ENCODE measurements around the gene FKBP4.

The FKBP4 gene

DNA sequence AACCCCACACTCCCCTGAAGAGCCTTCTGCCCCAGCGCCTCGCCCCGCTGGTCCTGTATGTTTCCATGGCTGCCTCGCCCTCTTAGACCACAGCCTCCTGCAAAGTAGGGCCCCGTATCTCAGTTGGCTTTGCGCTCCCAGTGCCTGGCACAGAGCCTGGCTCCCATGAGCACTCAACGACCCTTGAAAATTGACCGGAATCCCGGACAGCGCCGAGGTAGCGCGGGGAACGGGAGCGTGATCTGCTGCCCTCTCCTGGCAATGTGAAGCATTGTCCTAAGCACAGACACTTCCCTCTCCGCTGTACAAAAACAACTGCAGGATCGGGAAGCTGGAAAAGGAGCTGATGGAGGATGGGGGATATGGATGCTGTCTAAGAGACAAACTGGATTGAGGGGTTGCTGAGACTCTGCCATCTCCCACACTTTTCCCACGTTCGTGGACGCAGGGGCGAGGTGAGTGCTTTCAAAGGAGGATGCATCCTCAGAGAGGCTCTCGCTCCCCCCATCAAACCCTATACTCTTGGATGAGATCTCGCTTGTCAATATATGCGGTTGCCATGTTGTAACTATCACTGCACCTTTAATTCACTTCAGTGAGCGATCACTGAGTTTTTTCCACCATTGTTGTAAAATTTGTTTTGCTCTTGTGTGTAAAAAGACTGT lies 10.7 kb upstream of the FKBP4 start:
- peak; percentile 71 for DNase-seq

DNA sequence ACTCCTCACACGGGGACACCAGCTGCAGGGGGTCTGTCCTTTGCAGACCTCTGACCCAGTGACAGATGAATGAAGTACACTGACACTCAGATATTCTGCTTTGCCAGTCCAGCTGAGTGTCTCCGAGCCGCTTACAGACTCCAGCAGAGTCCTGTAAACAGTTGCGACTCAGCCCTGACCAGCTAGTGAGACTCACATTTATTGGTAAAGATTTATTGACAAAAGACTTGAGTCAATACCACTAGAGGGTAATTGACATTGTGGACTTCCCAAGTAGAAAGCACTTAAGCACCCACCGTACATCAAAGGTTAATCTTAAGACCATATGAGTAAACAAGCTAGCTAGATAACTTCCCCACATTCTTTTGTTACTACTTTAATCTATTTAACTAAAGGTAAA lies 9.8 kb upstream of the FKBP4 start:
- no peak for DNase-seq

DNA sequence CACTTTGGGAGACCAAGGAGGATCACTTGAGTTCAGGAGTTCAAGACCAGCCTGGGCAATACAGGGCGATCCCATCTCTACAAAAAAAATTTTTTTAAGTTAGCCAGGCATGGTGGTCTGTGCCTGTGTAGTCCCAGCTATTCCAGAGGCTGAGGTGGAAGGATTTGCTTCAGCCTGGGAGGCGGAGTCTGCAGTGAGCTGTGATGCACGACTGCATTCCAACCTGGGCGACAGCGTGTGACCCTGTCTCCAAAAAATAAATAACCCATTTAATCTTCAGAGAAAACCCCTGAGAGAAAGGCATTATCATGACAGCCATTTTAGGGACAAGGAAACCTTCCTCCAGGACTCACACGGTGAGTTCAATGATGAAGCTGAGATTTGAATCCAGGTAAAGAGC lies 3.7 kb upstream of the FKBP4 start:
- no peak for DNase-seq

DNA sequence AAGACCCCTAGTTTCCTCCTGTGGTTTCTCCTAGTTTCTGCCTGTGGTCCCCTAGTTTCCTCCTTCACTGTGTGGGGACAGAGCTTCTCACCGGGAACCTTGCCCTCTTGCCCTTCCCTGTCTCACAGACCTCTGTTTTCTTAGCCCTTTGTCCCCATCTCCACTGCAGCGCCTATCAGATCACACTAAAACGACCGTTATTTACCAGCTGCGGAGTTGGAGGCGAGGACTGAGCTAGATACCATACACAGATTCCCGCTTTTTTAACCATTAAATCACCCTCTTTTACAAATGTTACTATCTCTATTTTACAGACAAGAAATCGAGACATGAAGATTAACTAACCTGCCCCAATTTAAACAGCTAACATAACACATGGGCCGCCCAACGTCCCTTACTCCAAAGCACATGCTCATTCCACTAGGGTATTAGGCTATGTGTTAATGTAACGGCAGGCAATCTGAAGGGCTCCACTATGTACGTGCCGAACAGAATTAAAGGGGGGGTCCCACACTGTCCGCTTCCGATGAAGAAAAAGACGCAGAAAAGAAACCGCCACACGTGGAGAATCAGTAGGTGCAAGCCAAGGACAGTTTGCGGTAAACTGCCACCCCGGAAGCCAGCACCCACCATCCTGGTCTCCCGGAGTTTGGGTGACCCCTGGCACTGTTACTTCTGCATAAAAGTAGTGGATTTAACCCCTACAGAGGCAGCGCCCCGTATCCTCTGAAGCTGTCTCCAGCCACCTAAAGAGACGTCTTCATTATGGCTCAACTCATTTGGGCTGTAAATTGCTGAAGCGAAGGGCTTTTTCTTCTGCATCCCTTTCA lies 1.9 kb upstream of the FKBP4 start:
- no peak for DNase-seq

DNA sequence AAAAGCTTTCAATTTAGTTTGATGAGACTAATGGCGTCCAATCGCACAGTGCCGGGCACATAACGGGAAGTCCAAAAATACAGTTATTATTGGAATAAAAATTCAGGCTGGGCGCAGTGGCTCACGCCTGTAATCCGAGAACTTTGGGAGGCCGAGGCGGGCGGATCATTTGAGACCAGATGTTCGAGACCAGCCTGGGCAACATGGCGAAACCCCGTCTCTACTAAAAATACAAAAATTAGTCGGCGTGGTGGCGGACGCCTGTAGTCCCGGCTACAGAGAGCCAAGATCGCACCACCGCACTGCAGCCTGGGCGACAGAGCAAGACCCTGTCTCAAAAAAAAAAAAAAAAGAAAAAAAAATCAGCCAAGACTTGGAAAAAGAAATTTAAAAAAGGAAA lies 1.2 kb upstream of the FKBP4 start:
- no peak for DNase-seq

DNA sequence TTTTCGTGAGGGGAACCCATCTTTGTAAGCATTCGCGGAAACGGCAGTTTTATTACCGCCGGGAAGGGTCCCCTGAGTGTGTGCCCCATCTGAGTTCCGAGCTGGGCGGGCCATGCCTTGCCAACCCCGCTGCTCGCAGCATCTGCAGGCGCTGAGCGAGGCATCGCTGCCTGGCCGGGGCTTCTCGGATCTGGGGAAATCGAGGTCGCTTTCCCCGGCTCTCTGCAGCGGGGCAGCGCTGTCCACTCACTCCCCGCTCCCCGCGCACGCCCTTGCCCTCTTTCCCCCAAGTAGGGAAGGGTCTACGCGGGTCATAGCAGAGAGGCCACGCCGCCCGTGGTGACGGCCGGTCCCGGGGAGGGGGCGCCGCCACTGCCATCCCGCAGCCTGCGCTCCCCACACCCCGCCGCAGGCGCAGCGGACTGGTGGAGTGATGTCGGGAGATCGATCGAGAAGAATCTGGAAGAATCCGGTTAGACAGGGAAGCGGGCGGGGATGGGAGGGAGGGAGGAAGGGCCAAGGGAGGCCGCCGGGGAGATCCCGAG lies 507 bp upstream of the FKBP4 start:
- DNase-seq = no peak

DNA sequence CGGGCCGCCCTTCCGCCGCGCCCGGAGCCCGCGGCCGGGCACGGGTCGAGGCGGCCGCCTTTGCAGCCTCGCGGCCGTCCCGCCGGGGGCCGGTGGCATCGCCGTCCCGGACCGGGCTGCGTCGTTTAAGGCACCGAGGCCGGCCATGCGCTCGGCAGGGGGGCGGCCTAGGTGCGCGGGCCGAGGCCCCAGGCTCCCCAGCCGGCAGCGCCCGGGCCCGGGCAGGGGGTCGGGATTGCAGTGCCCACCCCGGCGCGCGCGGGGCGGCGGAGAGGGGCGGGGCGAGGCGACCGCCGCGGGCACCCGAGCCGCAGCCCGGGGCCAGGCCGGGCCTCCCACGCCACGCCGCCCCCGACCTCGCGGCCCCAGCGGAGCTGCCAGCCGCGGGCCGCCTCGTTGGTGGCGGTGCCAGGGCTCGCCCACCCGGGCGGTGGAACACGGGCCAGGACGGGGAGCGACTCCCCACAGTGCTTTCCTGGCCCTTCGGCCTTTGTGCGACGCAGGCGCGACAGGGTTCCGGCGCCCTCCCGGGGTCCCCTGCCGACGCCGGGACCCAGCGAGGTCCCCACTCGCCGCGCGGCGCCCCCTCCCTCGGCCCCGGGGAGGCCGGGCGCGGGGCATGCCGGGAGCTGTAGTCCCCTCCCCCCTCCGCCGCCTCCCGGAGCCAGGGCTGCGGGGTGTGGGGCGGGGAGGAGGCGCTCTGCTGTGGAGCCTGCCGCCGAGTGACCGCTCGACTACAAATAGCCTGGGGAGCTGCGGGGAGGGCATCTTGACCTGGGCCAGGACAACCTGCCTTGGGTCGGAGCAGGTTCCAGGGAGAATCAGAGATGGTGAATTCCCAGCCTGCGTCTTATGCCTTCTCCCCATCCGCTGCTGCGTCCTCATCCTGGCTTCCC lies 769 bp downstream of the FKBP4 start:
- peak; percentile 32 for DNase-seq

DNA sequence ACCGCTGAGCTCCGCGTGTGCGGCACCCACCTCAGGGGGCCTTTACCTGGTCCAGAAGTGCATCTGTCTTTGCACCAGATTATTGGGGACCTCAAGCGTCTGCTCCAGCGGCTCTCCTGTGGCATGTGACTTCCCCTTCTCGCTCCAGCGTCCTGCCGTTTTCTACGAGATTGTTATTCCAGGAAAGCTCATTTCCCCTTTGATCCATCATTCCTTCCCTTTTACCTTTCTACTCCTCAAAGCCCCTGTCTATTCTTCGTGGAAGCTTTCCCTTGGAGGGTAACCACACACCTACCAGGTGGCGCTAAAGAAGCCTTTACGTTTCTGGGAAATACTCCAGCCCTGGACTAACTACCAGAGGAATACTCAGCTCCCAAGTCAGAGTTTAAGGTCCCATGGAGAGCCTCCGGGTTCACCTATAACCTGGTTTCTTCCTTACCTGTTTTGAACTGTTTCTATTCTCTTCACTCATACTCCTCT lies 1.5 kb downstream of the FKBP4 start:
- DNase-seq = no peak

DNA sequence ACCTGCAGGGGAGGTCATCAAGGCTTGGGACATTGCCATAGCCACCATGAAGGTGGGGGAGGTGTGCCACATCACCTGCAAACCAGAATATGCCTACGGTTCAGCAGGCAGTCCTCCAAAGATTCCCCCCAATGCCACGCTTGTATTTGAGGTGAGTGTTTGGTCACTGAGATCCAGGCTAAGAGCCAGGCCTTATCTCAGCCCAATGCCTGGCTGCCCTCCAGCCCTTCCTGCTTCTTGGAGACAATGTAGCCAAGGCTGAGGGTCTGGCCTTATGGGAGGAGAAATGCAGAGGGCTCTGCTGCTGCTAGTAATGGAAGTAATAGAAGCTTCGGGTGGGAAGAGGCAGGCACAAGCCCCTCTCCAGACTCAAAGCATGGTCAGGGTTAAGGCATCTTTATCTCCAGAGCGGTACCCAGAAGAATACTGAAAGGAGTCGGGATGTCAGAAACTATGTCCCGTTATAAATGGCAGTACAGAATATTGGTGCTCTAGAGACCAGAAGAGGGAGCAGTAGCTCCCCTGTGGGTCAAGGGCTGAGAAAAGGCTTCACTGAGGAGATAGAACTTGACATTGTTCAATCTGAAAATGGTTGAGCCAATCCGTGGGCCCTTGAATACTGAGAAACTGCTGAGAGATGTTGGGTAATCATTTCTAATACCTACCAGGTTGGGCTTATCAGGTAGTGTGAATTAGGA lies 3.1 kb downstream of the FKBP4 start:
- no peak for DNase-seq

DNA sequence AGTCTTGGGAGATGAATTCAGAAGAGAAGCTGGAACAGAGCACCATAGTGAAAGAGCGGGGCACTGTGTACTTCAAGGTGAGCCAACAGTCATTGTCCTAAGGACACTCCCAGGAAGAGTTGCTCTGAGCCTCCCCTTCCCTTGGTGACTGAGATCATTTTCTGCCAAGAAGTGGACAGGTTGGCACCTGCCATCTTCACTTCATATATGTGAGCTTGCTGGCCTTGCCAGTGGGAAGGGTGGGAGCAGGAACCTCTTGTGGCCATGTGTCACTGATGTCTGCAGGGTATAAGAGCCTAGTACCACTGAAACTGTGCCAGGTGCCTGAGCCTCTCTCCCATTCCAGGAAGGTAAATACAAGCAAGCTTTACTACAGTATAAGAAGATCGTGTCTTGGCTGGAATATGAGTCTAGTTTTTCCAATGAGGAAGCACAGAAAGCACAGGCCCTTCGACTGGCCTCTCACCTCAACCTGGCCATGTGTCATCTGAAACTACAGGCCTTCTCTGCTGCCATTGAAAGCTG lies 5.3 kb downstream of the FKBP4 start:
- DNase-seq = no peak

DNA sequence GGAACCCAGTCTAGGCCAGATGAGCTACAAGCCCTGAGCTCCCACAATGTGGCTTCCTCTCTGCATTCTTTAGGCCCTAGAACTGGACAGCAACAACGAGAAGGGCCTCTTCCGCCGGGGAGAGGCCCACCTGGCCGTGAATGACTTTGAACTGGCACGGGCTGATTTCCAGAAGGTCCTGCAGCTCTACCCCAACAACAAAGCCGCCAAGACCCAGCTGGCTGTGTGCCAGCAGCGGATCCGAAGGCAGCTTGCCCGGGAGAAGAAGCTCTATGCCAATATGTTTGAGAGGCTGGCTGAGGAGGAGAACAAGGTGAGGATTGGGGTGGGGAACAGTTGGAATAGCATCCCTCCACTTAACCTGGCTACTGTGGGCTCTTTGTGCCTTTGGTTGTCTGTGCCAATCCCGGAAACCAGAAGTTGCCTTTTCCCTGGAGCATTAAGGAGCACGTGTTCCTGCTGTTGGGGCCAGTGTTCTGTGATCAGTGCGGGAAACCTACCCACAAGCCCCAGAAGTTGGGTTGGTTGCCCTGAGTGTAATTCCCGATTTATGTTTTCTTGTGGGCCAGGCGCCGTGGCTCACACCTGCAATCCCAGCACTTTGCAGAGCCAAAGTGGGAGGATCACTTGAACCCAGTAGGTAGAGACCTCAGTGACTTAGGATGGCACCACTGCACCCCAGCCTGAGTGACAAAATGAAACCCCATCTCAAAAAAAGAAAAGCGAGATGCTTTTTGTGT lies 6.4 kb downstream of the FKBP4 start:
- no peak for DNase-seq

DNA sequence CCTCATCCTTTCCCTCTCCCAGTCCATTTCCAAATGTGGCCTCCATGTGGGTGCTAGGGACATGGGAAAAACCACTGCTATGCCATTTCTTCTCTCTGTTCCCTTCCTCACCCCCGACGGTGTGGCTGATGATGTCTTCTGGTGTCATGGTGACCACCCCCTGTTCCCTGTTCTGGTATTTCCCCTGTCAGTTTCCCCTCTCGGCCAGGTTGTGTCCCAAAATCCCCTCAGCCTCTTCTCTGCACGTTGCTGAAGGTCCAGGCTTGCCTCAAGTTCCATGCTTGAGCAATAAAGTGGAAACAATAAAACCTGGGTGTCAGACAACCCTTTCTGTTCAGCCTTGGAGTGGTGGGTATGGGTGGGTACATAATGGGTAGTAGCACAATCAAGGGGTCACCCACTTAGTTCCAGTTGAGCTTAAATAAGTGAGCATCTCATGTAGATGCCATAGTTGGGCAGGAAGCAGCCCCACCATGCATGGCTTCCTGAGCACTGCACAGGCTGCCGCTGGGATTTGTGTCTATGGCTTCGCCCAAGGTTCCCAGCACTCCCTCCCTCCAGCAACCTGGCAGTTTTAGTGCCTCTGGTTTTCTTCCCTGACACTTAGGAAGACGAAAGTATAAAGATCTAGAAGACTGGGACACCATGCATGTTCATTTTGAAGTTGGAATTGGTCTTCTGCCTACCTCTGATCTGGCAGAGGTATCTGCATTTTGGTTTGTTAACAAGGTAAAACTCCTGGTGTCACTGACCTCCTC lies 9.0 kb downstream of the FKBP4 start:
- DNase-seq = no peak

DNA sequence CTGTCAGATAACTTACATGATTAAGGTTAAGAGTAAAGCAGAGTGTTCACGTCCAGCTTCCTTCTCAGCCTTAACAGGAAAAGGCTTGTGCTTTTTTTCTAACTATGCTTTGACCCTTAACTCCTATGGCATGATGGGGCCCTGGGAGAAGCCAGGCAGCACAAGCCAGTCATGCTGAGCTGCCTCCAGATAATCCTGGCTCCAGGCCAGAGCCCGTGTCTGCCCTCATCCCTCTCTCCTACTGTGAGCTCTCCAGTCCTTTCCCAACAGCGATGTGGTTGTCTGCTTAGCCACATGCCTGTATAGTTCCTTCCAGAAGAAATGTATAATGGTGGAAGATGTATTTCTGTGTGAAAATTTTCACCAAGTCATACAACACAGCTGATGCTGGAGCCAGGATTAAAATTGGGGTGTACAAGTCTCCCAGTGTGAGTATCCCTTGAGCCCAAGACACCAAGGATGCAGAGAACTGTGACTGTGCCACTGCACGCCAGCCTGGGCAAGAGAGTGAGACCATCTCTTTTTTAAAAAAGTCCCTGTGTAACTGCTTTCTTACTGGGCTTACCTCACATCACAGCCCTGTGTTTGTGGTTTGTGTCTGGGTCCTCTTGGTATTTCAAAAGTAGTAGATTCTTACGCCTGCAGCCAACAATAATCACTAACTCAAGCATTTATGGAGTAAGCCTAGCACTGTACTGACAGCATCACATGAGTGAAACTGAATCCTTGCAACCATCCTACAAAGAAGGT lies 9.8 kb downstream of the FKBP4 start:
- no peak for DNase-seq

DNA sequence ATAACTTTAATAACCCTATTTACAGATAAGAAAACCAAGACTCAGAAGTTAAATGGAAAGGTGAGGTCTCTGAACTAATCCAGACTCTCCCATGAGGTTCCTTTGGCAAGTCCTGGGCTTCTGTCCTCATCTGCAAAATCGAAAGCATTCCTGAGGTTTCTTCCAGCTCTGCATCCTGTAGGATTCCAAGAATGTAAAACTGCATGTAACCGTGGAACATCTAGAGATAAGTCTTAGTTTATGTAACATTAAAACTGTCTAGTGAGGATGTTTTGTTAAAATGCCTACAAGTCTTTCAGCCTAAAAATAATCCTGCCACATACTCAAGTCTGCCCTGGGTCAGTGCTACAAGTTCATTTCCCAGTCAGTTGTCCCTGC lies 10.4 kb downstream of the FKBP4 start:
- DNase-seq = no peak

DNA sequence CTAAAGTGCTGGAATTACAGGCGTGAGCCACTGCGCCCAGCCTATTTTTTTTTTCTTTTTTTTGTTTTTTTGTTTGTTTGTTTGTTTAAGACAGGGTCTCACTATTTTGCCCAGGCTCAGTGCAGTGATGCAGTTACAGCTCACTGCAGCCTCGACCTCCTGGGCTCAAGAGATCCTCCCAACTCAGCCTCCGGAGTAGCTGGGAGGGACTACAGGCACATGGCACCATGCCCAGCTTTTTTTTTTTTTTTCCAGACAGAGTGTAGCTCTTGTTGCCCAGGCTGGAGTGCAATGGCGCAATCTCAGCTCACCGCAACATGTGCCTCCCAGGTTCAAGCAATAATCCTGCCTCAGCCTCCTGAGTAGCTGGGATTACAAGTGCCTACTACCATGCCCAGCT lies 11.9 kb downstream of the FKBP4 start:
- DNase-seq = no peak

DNA sequence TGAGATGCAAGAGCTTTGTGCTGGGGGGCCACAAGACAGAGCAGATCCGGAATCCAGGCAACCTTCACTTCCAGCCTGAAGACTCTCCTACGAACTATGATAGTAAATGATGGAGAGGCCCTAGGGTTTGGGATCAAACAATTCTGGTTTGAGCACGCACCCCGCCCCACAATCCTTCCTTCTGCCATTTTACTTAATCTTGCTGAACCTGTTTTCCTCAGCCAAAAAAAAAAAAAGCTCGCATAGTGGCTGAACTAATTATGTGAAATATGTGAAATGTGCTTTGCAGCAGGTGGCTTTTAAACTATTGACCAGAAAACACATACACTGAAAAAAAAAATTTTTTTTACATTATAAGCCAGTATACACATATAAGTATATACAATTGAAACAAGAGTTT lies 17.0 kb downstream of the FKBP4 start:
- no peak for DNase-seq

DNA sequence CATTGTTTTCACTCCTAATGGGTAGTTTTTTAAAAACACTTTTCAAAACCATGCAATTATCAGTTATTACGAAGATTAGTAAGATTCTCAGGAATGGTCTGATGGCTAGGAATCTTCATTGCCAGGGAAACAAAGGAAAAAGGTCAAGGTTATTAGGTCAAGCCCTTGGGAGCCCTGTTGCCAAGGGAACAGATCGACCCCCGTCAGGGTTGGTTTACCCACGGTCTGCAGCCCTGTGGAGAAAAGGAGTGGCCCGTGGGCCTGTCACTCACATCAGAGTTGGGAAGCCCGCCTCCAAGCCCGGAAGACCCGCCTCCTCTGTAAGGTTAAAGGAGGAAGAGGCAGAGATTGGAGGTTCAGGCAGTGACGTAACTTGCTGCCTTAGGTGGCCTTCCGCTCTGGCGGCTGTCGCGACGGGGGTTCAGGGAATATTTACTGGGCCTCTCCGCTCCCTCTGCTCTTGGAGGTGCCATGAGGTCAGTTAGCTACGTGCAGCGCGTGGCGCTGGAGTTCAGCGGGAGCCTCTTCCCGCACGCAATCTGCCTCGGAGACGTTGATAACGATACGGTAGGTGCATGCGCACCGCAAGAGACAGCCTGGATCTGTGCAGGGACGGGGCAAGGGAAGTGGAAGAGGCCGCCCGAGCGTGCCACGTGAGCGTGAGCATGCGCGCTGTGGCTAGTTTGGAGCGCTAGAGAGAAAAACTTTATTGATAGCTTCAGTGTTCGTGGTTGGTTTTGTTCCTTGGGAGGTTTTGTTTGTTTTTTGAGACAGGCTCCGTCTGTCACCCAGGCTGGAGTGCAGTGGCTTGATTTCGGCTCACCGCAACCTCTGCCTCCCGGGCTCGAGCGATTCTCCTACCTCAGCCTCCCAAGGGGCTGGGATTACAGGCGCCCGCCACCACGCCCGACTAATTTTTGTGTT lies 17.8 kb downstream of the FKBP4 start, which contains the start of gene ITFG2:
TSS of gene ITFG2 (plus strand) at position 379 of the 924 bp plus-strand sequence. CDS start at position 472, 93 bp downstream.
- DNase-seq = peak; percentile 100
